Measurements from ENCODE around the gene GGT6. TPM values are rescaled to one million over a fixed set of nuclear protein-coding genes. Genes with fewer than 3 reads are reported as not detected.

The GGT6 gene
- total RNA-seq, 1 donor from 2014 or later = not detected

- H3K27ac Mint-ChIP-seq (ENCODE audit: unreplicated experiment) = peak overlapping the region; percentile 77
- H3K9me3 ChIP-seq (ENCODE audit: insufficient read depth, low read depth, low read length) = no peaks in the 10 kb centered on the region
- H3K4me2 ChIP-seq (ENCODE audit: low read length) = peak overlapping the region; percentile 98
- peaks cover 7% of the 10 kb centered on the region for H3K36me3 ChIP-seq (ENCODE audit: insufficient read depth, low read length)
- peak overlapping the region; percentile 83 for H3K9ac ChIP-seq (ENCODE audit: low read length)
- H3K27me3 Mint-ChIP-seq (ENCODE audit: low read depth, unreplicated experiment) = peaks cover 5% of the 10 kb centered on the region
- peak overlapping the region; percentile 86 for H3K4me3 ChIP-seq (ENCODE audit: insufficient read depth, low read depth, low read length)
- peaks cover 38% of the 10 kb centered on the region for H3K79me2 ChIP-seq (ENCODE audit: insufficient read depth, low read length)
- peak overlapping the region; percentile 59 for H3K27ac ChIP-seq (ENCODE audit: low read depth, low read length)
- peaks cover 15% of the 10 kb centered on the region for H4K20me1 ChIP-seq (ENCODE audit: insufficient read depth, low read length)
- H3K9me3 Mint-ChIP-seq (ENCODE audit: unreplicated experiment) = no peaks in the 10 kb centered on the region
- TF ChIP-seq EZH2 (IDR thresholded peaks at IDR 0.05; ENCODE audit: insufficient read depth, low read length) (no peak), CTCF (IDR thresholded peaks at IDR 0.05; ENCODE audit: insufficient read depth, low read depth, low read length) (no peak)
- H3K27me3 ChIP-seq (ENCODE audit: insufficient read depth, low read length) = peaks cover under 1% of the 10 kb centered on the region
- H3K36me3 Mint-ChIP-seq (ENCODE audit: low read depth, unreplicated experiment) = peaks cover 5% of the 10 kb centered on the region
- H3K4me1 ChIP-seq (ENCODE audit: insufficient read depth, low read length) = peaks cover 19% of the 10 kb centered on the region
- DNase-seq (ENCODE audit: low read depth) (no peak), FAIRE-seq (no peak)
- peak overlapping the region; percentile 95 for H2AFZ ChIP-seq (ENCODE audit: low read depth, low read length)
- H3K4me3 Mint-ChIP-seq (ENCODE audit: unreplicated experiment) = peak overlapping the region; percentile 98
- H3K4me1 Mint-ChIP-seq (ENCODE audit: low read depth, unreplicated experiment) = peaks cover 12% of the 10 kb centered on the region
These were observed 4.3 kb downstream of the GGT6 start for GRCh38 chr17:4555873-4556759.

DNA sequence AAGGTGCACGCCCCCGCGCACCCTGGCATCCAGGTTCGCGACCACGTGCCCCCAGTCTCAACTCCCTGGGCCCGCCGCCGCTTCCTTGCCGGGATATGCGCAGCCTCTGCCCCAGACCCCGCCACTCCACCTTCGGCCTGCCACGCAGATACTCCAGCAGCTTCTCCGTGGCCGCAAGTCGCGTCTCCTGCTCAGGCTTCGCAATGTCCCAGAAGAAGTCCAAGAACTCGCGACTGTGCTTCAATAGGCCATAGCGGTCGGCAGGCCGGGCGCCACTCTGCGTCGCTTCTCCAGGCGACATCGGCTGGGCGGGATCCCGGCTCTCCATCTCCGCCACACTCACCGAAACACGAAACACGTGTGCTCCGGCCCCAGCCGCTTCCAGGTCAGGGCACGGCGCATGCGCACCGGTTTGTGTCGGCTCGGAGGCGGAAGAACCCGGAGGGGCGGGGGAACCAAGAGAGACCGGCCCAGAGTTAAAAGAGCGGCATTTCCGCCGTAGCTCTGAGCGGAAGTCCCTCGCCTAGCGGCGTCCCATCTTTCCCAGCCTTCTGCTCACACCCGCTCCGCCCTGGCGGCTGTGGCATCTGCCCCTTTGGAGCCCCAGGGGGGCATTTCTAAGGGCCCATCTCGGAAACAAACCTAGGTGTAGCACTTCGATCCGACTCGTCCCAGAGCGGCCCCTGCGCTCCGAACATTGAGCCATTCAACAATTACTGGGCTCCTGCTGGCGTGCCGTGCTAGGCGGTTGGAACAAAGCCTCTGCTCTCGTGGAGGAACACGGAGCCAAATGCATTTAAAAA, 5.2 kb downstream of the GGT6 start, which contains the start of gene MYBBP1A:
TSS of gene MYBBP1A (minus strand) at position 388 of the 803 bp plus-strand sequence. CDS start at position 328, 60 bp downstream.
- H3K36me3 ChIP-seq (ENCODE audit: insufficient read depth, low read length) = peaks cover 15% of the 10 kb centered on the region
- Mint-ChIP-seq H3K27me3 (ENCODE audit: low read depth, unreplicated experiment) (peaks cover 1% of the 10 kb centered on the region), H3K36me3 (ENCODE audit: low read depth, unreplicated experiment) (peaks cover 11% of the 10 kb centered on the region), H3K9me3 (ENCODE audit: unreplicated experiment) (no peaks in the 10 kb centered on the region), H3K27ac (ENCODE audit: unreplicated experiment) (peak within 1 kb of the TSS; percentile 85), H3K4me3 (ENCODE audit: unreplicated experiment) (peak within 1 kb of the TSS; percentile 98), H3K4me1 (ENCODE audit: low read depth, unreplicated experiment) (peaks cover 12% of the 10 kb centered on the region)
- H3K79me2 ChIP-seq (ENCODE audit: insufficient read depth, low read length) = peaks cover 43% of the 10 kb centered on the region
- peaks cover 19% of the 10 kb centered on the region for H3K4me1 ChIP-seq (ENCODE audit: insufficient read depth, low read length)
- H3K4me3 ChIP-seq (ENCODE audit: insufficient read depth, low read depth, low read length) = peak within 1 kb of the TSS; percentile 86
- H2AFZ ChIP-seq (ENCODE audit: low read depth, low read length) = peak within 1 kb of the TSS; percentile 95
- H3K9me3 ChIP-seq (ENCODE audit: insufficient read depth, low read depth, low read length) = no peaks in the 10 kb centered on the region
- H3K9ac ChIP-seq (ENCODE audit: low read length) = peak within 1 kb of the TSS; percentile 83
- peak; percentile 29 for FAIRE-seq
- H3K4me2 ChIP-seq (ENCODE audit: low read length) = peak within 1 kb of the TSS; percentile 98
- peak within 1 kb of the TSS; percentile 59 for H3K27ac ChIP-seq (ENCODE audit: low read depth, low read length)
- H3K27me3 ChIP-seq (ENCODE audit: insufficient read depth, low read length) = no peaks in the 10 kb centered on the region
- TF ChIP-seq CTCF (IDR thresholded peaks at IDR 0.05; ENCODE audit: insufficient read depth, low read depth, low read length) = no peak
- no peak for TF ChIP-seq EZH2 (IDR thresholded peaks at IDR 0.05; ENCODE audit: insufficient read depth, low read length)
- DNase-seq (ENCODE audit: low read depth) = peak; percentile 78
- peaks cover 23% of the 10 kb centered on the region for H4K20me1 ChIP-seq (ENCODE audit: insufficient read depth, low read length)

All from astrocyte (in vitro differentiated cells and primary cell).